A549 (cell line): ENCODE results near the gene IQCN. TPM values are rescaled to one million over a fixed set of nuclear protein-coding genes. Genes with fewer than 3 reads are reported as not detected.

ENCODE experiments used
- ATAC-seq, 2 experiments: fragments of 200-7000 bp in 1 of 2; fragments of >200 bp in 1 of 2; cut with Nextera tagmentation in 1 of 2; cut with Tn5 transposase in 1 of 2; 3 replicates each; pipeline versions ENCODE4 v1.8.0 to v1.9.1; 2018 to 2020; ENCODE audit warnings: mild to moderate bottlenecking in 1 of 2, moderate library complexity in 1 of 2
- CTCF ChIA-PET: fragments of 300-600 bp; sonication (Branson Sonifier 250); formaldehyde crosslinking; extraction: SDS; loops from one replicate; lab custom pipeline; 2021; ENCODE audit warnings: antibody characterized with exemption, inconsistent platforms; lab: Yijun Ruan, JAX
- POLR2A ChIA-PET: fragments of 350-600 bp; formaldehyde crosslinking; extraction: SDS; loops from one replicate; lab custom pipeline; 2021; ENCODE audit warnings: antibody characterized with exemption, inconsistent platforms; lab: Yijun Ruan, JAX
- DNase-seq, 2 experiments: peaks; one replicate each; pipeline versions ENCODE4 v3.0.0 to v3.0.0-alpha.2; 2011 to 2016; ENCODE audit warnings: low read depth in 1 of 2, low spot score in 1 of 2
- FAIRE-seq: peaks from 2 replicates; lab custom pipeline; 2011; peaks lifted over from hg19 to GRCh38; lab: Jason Lieb, UNC
- H3K27ac ChIP-seq, 2 experiments: fragments of >200 bp; sonication (Bioruptor Twin); formaldehyde crosslinking; 3 replicates each; pipeline ENCODE4 v1.5.1; 2016 to 2017
- H3K4me1 ChIP-seq: fragments of >200 bp; sonication (Bioruptor Twin); formaldehyde crosslinking; 3 replicates; pipeline ENCODE4 v1.6.1; 2016
- H3K4me2 ChIP-seq: fragments of >200 bp; sonication (Bioruptor Twin); formaldehyde crosslinking; 3 replicates; pipeline ENCODE4 v1.6.1; 2016
- H3K4me3 ChIP-seq: fragments of >200 bp; sonication (Bioruptor Twin); formaldehyde crosslinking; 3 replicates; pipeline ENCODE4 v1.5.1; 2016
- H3K9me3 ChIP-seq: fragments of >200 bp; sonication (Bioruptor Twin); formaldehyde crosslinking; 3 replicates; pipeline ENCODE4 v1.6.1; 2016
- CEBPB ChIP-seq, 2 experiments: fragments of >200 bp in 1 of 2; sonication (Bioruptor Twin) in 1 of 2; formaldehyde crosslinking in 1 of 2; IDR thresholded peaks; 2 replicates each; pipeline ENCODE4 v1.6.1; 2012 to 2016
- CHD2 ChIP-seq: fragments of 150-350 bp; IDR thresholded peaks from 2 replicates; pipeline ENCODE4 v1.6.1; 2014; ENCODE audit warnings: low read length; ENCODE audit not compliant: partially characterized antibody
- EHF ChIP-seq: fragments of 250-450 bp; sonication (Bioruptor Pico); IDR thresholded peaks from 2 replicates; pipeline ENCODE4 v1.5.0; 2020; ENCODE audit warnings: mild to moderate bottlenecking
- EHMT2 ChIP-seq: fragments of 200-600 bp; sonication (generic); IDR thresholded peaks from 2 replicates; pipeline ENCODE4 v1.6.1; 2016; ENCODE audit warnings: antibody characterized with exemption, low read depth, mild to moderate bottlenecking, moderate library complexity
- EP300 ChIP-seq, 2 experiments: fragments of >200 bp; sonication (Bioruptor Twin); formaldehyde crosslinking; IDR thresholded peaks; 2 replicates in 1 of 2; 3 replicates in 1 of 2; pipeline ENCODE4 v1.6.1; 2016 to 2017
- FOSL2 ChIP-seq, 2 experiments: fragments of 450-650 bp in 1 of 2; fragments of >200 bp in 1 of 2; sonication (Bioruptor Twin) in 1 of 2; formaldehyde crosslinking; IDR thresholded peaks; 2 replicates each; pipeline versions ENCODE4 v1.5.0 to v1.6.1; 2016 to 2020; ENCODE audit warnings: mild to moderate bottlenecking in 1 of 2, moderate library complexity in 1 of 2
- HDAC2 ChIP-seq: fragments of 200-600 bp; sonication (generic); IDR thresholded peaks from 2 replicates; pipeline ENCODE4 v1.6.1; 2016
- HES2 ChIP-seq: fragments of >200 bp; sonication (Bioruptor Twin); formaldehyde crosslinking; IDR thresholded peaks from 2 replicates; pipeline ENCODE4 v1.6.1; 2016
- HEYL ChIP-seq: fragments of 250-450 bp; sonication (Bioruptor Pico); IDR thresholded peaks from 2 replicates; pipeline ENCODE4 v1.8.0; 2021; ENCODE audit warnings: mild to moderate bottlenecking, moderate library complexity
- HOXB13 ChIP-seq: fragments of 250-450 bp; sonication (Bioruptor Pico); IDR thresholded peaks from 2 replicates; pipeline ENCODE4 v1.5.0; 2020; ENCODE audit warnings: low read depth, mild to moderate bottlenecking, moderate library complexity
- KDM5A ChIP-seq: fragments of 200-600 bp; sonication (generic); IDR thresholded peaks from 2 replicates; pipeline ENCODE4 v1.6.1; 2016; ENCODE audit warnings: antibody characterized with exemption, mild to moderate bottlenecking
- MAFK ChIP-seq: fragments of 450-650 bp; IDR thresholded peaks from 2 replicates; pipeline ENCODE4 v1.6.1; 2014; ENCODE audit not compliant: partially characterized antibody
- NPAS2 ChIP-seq: fragments of 250-450 bp; sonication (Bioruptor Pico); IDR thresholded peaks from 2 replicates; pipeline ENCODE4 v1.8.0; 2022; ENCODE audit warnings: mild to moderate bottlenecking, moderate library complexity, borderline replicate concordance
- PBX3 ChIP-seq: IDR thresholded peaks from 2 replicates; pipeline ENCODE4 v1.6.1; 2012
- PHF8 ChIP-seq: fragments of 200-600 bp; sonication (generic); IDR thresholded peaks from 2 replicates; pipeline ENCODE4 v1.6.1; 2016; ENCODE audit warnings: low read depth, mild to moderate bottlenecking, antibody characterized with exemption, moderate library complexity, borderline replicate concordance
- POLR2AphosphoS2 ChIP-seq: conservative IDR thresholded peaks from 2 replicates; pipeline ENCODE4 v1.6.1; 2012; ENCODE audit warnings: low read length, improper control_type of control experiment, inconsistent platforms
- RNF2 ChIP-seq: fragments of 200-600 bp; sonication (generic); IDR thresholded peaks from 2 replicates; pipeline ENCODE4 v1.6.1; 2016; ENCODE audit warnings: low read depth, mild to moderate bottlenecking, antibody characterized with exemption, moderate library complexity, borderline replicate concordance
- TP53 ChIP-seq: fragments of 250-450 bp; sonication (Bioruptor Pico); IDR thresholded peaks from 2 replicates; pipeline ENCODE4 v1.5.0; 2021; ENCODE audit warnings: mild to moderate bottlenecking, moderate library complexity
- USF2 ChIP-seq: fragments of 450-650 bp; IDR thresholded peaks from 2 replicates; pipeline ENCODE4 v1.6.1; 2014; ENCODE audit warnings: antibody characterized with exemption
- ZSCAN20 ChIP-seq: fragments of 250-450 bp; sonication (Bioruptor Pico); IDR thresholded peaks from 2 replicates; pipeline ENCODE4 v1.8.0; 2022; ENCODE audit warnings: mild to moderate bottlenecking, moderate library complexity
- WGBS: methylation state at CpG from one replicate; pipeline ENCODE4 v1.1.6; 2017; ENCODE audit errors: missing lambda C conversion rate; 5-methylcytosine and 5-hydroxymethylcytosine counted together
- polyA plus RNA-seq, 4 experiments: library from polyadenylated mRNA; depleted of rRNA in 3 of 4; stranded (reverse); fragments of >200 nt; fragmentation: RNase III in 1 of 4; extraction: RNeasy Plus Mini Kit Qiagen cat#74134 plus additional on column Dnase treatment in 1 of 4; gene quantifications; 2 replicates in 3 of 4; 3 replicates in 1 of 4; pipeline ENCODE4 v1.2.3, GENCODE V29; 2011 to 2017

IQCN gene
- polyA plus RNA-seq, 2 of the 4 experiments (the other 2 are of a cell fraction), result 0.34 to 0.50 TPM

- POLR2A ChIA-PET, result interaction anchor here (1.4 kb wide), 1 partner anchor 61 kb away, joined by 6 read pairs; the partner anchor contains the start of gene JUND
- ATAC-seq, result no peak
- TF ChIP-seq HES2 (no peak), PHF8 (no peak), TP53 (CRISPR knock-in tag) (no peak), MAFK (no peak), HEYL (CRISPR knock-in tag) (no peak), EHMT2 (no peak), NPAS2 (CRISPR knock-in tag) (no peak)
- TF ChIP-seq, all 56 proteins: peak for 0
- H3K9me3 ChIP-seq, result no peaks in the 10 kb centered on the region
- no peak for FAIRE-seq
- peaks cover 5% of the 10 kb centered on the region; the same call in 2 of the 3 replicates for H3K4me1 ChIP-seq
- CTCF ChIA-PET, result interaction anchor here (0.8 to 2.5 kb wide), 10 partner anchors 10 to 108 kb away, joined by 3 to 11 read pairs (median 4); partner anchors contain the start of gene LSM4
- H3K4me2 ChIP-seq, result peak overlapping the region; percentile 48; the same call in 2 of the 3 replicates
- no peak for DNase-seq
- WGBS, result 37% methylated on average over 16 of the region's 33 CpGs
- H3K4me3 ChIP-seq, result no peak overlapping the region
- H3K27ac ChIP-seq, result peak overlapping the region in 1 of 2 experiments; percentile 34; a peak in 1 of 6 replicates
These were observed 53.5 kb downstream of the IQCN start for GRCh38 chr19:18220632-18221275.

GRCh38 chr19:18219911-18220631, 54.2 kb downstream of the IQCN start:
- TF ChIP-seq PBX3 (no peak), NPAS2 (CRISPR knock-in tag) (no peak), ZSCAN20 (CRISPR knock-in tag) (no peak), FOSL2 (IDR thresholded peaks at IDR 0.05) (no peak), FOSL2 (CRISPR knock-in tag; IDR thresholded peaks at IDR 0.05) (no peak), HES2 (no peak), EHF (CRISPR knock-in tag) (no peak)
- Histone ChIP-seq H3K27ac (no peak overlapping the region), H3K4me2 (no peak overlapping the region), H3K4me1 (peaks cover 5% of the 10 kb centered on the region; the same call in 2 of the 3 replicates), H3K9me3 (no peaks in the 10 kb centered on the region), H3K4me3 (no peak overlapping the region)
- no peak for DNase-seq
- ChIA-PET POLR2A (interaction anchor here (0.6 to 1.4 kb wide), 2 partner anchors 40 to 62 kb away, joined by 3 to 6 read pairs; partner anchors contain the start of gene JUND), CTCF (interaction anchor here (0.8 to 2.5 kb wide), 6 partner anchors 10 to 103 kb away, joined by 3 to 11 read pairs (median 5); partner anchors contain the start of gene LSM4)
- no peak for FAIRE-seq
- no peak for ATAC-seq
- 70% methylated on average over 27 of the region's 28 CpGs for WGBS

GRCh38 chr19:18218600-18218999, 55.7 kb downstream of the IQCN start:
- 64% methylated on average over 3 of the region's 3 CpGs for WGBS
- FAIRE-seq (no peak), DNase-seq (no peak), ATAC-seq (no peak)
- Histone ChIP-seq H3K27ac (no peak overlapping the region), H3K9me3 (no peaks in the 10 kb centered on the region), H3K4me2 (no peak overlapping the region), H3K4me1 (peaks cover 4% of the 10 kb centered on the region; the same call in 1 of the 3 replicates), H3K4me3 (no peak overlapping the region)
- no peak for TF ChIP-seq EP300 (IDR thresholded peaks at IDR 0.05)
- TF ChIP-seq RNF2, result no peak
- no peak for TF ChIP-seq FOSL2 (IDR thresholded peaks at IDR 0.05)
- no peak for TF ChIP-seq FOSL2 (CRISPR knock-in tag; IDR thresholded peaks at IDR 0.05)
- no peak for TF ChIP-seq HEYL (CRISPR knock-in tag)
- TF ChIP-seq CEBPB (IDR thresholded peaks at IDR 0.05), result no peak
- TF ChIP-seq USF2, result no peak
- TF ChIP-seq KDM5A, result no peak
- no peak for TF ChIP-seq EHF (CRISPR knock-in tag)
- TF ChIP-seq POLR2AphosphoS2, result no peak
- no peak for TF ChIP-seq PBX3
- no peak for TF ChIP-seq CHD2
- TF ChIP-seq PHF8, result no peak
- no peak for TF ChIP-seq HOXB13 (CRISPR knock-in tag)
- TF ChIP-seq HDAC2, result no peak
- POLR2A ChIA-PET, result no interaction called here
- CTCF ChIA-PET, result interaction anchor here (0.9 to 2.5 kb wide), 6 partner anchors 8 to 101 kb away, joined by 3 to 11 read pairs (median 4); no protein-coding TSS in a partner anchor
